Ishikawa (cell line): ENCODE measurements around the gene CTLA4.

ENCODE experiments used
- CEBPB ChIP-seq: IDR thresholded peaks from 2 replicates; pipeline ENCODE4 v1.6.1; 2012
- CREB1 ChIP-seq: IDR thresholded peaks from 2 replicates; pipeline ENCODE4 v1.6.1; 2012; ENCODE audit warnings: low read depth
- EP300 ChIP-seq: IDR thresholded peaks from 2 replicates; pipeline ENCODE4 v1.6.1; 2012; ENCODE audit warnings: borderline replicate concordance
- FOXM1 ChIP-seq: IDR thresholded peaks from 2 replicates; pipeline ENCODE4 v1.6.1; 2012; ENCODE audit warnings: low read depth, borderline replicate concordance
- MAX ChIP-seq: IDR thresholded peaks from 2 replicates; pipeline ENCODE4 v1.6.1; 2012
- NFIC ChIP-seq: IDR thresholded peaks from 2 replicates; pipeline ENCODE4 v1.6.1; 2012
- RAD21 ChIP-seq: IDR thresholded peaks from 2 replicates; pipeline ENCODE4 v1.6.1; 2012; ENCODE audit warnings: low read depth
- REST ChIP-seq: IDR thresholded peaks from 2 replicates; pipeline ENCODE4 v1.6.1; 2012; ENCODE audit warnings: low read depth, mild to moderate bottlenecking
- TAF1 ChIP-seq: IDR thresholded peaks from 2 replicates; pipeline ENCODE4 v1.6.1; 2012; ENCODE audit warnings: low read depth, mild to moderate bottlenecking
- TCF12 ChIP-seq: IDR thresholded peaks from 2 replicates; pipeline ENCODE4 v1.6.1; 2012; ENCODE audit warnings: low read depth
- TEAD4 ChIP-seq: IDR thresholded peaks from 2 replicates; pipeline ENCODE4 v1.6.1; 2012
- USF1 ChIP-seq: IDR thresholded peaks from 2 replicates; pipeline ENCODE4 v1.6.1; 2012
- YY1 ChIP-seq: IDR thresholded peaks from 2 replicates; pipeline ENCODE4 v1.6.1; 2012; ENCODE audit warnings: low read depth
- ZBTB7A ChIP-seq: IDR thresholded peaks from 2 replicates; pipeline ENCODE4 v1.6.1; 2012; ENCODE audit warnings: low read depth

GRCh38 chr2:203857656-203858055 is 9.9 kb upstream of the CTLA4 start:
- TF ChIP-seq RAD21, result no peak
- no peak for TF ChIP-seq ZBTB7A
- TF ChIP-seq NFIC, result no peak
- no peak for TF ChIP-seq EP300
- no peak for TF ChIP-seq MAX
- no peak for TF ChIP-seq REST
- TF ChIP-seq TAF1, result no peak
- no peak for TF ChIP-seq FOXM1
- no peak for TF ChIP-seq USF1
- no peak for TF ChIP-seq CREB1
- no peak for TF ChIP-seq TCF12
- TF ChIP-seq CEBPB, result no peak
- no peak for TF ChIP-seq YY1
- TF ChIP-seq TEAD4, result no peak
